Activated CD4-positive, CD25-positive, alpha-beta regulatory T cell treated with anti-CD3 and anti-CD28 coated beads, Interleukin-2, amount 50 U/mL, for 24 hours (primary cell): Measurements from ENCODE around the gene DCLK2.

ENCODE experiments used
- ATAC-seq, 2 donors: fragments of 150-1000 bp; cut with Tn5 transposase; one replicate each; pipeline ENCODE4 v1.10.0; 2021; ENCODE audit warnings: mild to moderate bottlenecking in 1 of 2, moderate library complexity in 1 of 2

Gene DCLK2

DNA sequence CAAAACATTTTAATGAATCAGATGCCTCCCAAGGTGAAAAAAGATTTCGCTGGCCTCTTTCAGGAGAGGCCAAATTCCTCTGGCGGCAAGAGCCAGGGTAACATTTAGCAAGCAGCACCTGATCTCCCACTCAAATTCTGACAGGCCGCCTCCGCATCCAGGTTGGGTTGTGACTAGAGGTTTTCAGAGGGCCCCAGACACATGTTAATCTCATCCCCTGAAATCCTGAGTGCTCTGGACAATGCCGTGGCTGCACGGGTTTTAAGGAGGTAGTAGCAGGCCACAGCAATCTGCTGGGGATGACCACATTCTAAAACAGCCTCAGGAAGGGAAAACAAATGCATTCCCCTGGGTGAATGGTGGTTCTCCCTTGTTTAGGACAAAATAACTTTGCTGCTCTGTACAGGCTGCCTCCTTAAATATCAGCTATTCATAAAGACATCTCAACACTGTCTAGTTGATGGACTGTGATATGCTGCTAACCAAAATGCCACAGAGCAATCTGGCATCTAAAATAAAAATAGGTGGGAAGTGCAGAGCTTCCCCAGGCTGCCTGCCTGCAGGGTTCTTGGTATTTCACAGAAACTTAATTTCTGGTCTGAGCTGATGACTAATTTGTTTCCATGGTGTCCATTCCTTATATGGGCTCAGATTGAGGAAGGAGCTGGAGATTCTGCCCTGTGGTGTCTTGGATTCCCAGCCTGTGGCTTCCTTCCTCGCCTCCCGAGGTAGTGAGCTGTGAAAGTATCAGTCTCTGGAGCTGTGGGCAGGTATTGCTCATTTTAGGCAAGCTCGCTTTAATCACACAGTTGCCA is 202.0 kb downstream of the DCLK2 start:
- no peak for ATAC-seq

DNA sequence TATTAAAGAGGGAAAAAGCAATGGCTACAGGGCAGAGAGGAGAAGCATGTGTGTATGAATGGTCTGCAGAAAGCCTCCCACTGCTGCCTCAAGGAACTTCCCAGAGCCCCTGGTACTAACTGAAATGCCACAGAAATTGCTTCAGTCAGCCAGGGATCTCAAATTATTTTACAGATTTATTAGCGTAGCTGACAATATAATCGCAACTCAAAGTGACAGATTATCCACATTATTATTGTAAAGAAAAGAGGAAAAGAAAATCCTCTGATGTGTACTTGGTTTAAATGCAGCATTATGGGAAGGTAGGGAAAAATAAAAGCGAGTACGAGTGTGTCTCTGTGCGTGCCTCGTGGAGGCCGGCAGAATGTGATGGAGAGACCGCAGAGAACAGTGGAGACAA is 202.7 kb downstream of the DCLK2 start:
- no peak for ATAC-seq

DNA sequence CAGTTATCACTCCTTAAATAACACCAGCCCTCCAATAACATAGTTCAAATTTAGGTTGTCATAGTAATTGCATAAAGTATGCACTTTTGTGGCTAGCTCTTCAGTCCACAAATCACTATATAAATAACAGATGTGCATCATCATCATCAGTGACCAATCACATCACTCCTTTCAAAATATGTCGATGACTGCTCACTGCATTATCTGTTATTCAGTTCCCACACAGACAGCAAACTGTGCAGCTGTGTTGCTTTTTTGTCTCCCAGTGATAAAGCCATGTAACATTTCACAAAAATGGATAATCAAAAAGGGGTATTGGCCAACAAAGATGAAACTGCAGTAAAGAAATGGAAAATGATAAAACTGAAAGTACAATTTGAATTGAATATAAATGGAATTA is 205.4 kb downstream of the DCLK2 start:
- no peak for ATAC-seq

DNA sequence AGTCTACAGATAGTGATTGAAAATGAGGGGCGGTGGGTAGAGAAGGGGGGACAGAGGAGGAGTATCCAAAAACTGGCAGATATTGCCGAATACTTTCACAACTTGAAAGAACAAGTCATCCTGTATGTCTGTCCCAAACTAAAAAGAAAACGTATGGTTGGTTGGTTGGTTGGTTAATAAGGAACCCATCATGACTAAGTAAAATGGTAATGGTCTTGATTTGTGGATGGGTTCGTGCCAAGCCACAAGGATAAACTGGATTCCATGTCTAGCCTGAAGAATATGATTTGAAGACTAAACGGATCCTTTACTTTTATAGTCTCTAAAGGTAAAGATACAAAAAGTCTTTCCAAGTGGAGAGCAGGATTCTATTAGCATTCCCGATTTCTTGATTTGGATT is 208.4 kb downstream of the DCLK2 start:
- ATAC-seq = no peak

DNA sequence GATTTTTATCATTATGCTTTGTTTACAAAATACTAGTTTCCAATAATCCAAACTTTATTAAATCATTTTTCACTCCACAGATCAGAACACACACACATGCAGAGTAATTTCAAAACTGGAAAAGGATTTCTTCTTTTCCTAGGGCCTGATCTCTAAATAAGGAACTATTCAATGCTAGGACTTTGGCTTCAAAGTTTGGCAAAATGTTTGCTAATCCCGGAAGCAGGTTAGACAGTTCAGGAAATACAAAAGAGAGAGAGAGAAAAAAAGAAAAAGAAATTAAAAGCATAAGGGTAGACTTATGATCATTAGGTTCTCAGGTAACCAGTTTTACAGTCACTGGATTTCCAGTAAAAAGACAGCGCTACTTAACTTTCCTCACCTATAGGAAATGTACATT is 211.0 kb downstream of the DCLK2 start:
- no peak for ATAC-seq

DNA sequence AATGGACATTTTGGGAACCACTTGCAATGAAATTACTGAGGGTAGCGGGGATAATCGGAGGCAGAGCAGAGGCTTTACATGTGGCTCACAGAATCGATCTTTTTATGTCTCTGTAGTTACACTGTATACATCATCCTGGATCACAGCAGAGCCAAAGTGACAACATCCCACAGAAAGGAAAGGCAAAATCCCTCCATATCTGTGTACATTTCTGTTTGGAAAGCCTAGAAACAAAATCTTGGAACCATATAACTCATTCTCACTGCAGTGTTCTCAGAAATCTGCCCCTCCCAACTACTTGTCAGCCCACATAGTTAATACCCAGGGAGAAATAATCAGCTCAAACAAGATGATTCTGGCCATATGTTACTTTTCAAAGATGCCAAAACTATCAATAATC is 211.6 kb downstream of the DCLK2 start:
- no peak for ATAC-seq

DNA sequence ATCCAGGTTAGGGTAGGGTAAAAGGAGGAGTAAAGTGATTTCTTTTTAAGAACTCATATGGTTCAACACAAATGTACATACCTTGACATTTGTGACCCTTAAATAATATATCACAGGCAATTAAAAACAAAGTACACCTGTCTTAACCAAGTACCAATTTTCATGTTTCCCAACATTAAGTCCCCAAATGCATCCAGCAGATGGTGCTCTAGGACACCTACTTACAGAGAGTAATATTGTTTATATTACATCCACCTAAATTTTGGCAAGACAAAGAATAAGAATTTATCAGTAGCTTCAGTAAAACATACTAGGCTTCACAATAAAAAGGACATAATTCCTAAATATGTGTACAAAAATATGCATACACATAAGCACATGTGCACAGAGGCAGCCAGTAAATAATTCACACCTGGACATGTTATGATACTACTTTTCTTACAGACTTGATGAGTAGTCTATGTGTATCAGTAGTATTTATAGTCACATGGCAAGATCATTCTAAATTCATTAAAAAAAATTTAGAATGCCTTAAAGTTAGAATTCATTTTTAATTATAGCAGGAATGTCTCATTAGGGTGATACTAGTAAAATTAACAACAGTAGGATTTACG is 219.7 kb downstream of the DCLK2 start:
- ATAC-seq = no peak

DNA sequence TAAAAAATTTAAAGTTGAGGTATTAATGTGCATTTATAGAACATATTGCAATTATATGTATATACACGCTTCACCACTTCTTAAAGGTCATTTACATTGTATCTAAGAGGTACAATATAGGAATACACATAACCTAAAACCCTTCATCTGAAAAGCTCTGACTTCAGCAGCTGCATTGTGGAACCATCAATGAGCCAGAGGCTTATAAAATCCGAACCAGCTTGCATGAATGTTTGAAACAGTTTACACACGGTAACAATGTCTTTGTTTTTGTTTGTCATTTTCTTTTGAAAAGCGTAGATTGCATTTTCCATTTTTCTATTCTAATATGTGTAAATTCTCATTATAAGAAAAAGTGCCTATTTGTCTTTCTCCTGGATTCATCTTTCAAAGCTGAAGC is 221.6 kb downstream of the DCLK2 start:
- no peak for ATAC-seq

DNA sequence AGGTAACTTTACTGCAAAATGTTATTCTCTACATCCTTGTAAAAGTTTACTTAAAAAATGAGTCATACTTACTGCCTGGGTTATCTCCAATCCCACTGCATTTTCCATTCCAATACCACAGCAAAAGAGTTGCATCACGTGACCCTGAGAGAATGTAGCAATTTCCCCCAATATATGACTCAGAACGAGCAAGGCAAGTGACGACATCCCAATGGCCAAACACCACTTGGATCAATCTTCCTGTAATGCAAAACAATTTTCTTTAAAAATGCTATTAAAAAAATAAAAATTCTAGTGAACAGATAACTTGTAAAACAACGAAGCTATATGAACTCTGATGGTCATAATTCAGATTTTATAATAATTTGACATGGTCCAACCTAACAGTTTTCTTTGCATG is 224.3 kb downstream of the DCLK2 start:
- peak in 1 of 2 donors; percentile 41 for ATAC-seq

DNA sequence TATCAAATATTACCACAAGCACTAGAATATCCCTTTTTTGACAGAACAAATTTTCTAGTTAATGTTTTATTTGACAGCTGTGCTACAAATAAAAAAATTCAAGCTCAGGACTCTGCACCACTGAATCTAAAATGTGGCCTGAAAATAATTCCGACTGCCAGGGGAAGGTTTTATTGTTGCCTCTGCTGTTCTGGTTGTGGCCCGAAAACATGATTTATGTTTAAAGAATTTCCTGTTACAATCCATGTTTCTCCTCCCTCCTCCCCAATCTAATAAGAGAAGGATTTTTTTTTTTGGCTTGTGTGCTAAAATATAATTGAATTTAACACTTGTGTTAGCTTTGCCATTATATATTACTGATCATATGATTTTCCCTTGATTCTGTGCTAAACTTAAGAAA is 227.8 kb downstream of the DCLK2 start:
- no peak for ATAC-seq

DNA sequence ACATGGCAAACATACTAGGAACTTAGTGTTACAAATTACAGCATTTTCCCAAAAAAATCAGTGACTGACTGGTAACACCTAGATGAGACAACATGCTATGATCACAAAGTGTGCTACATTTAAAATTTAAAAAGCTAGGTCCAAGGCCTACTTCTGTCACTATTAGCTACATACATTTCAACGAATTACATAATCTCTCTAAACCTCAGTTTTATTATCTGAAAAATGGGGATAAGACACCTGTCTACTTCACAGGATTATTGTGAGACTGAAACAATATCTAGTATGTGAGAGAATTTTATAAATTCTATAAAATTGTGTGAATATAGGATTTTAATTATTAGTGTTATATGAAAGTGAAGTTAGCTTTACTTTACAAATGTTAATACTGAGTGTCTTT is 228.5 kb downstream of the DCLK2 start:
- no peak for ATAC-seq
